Measurements from ENCODE around the gene WRAP73. TPM values are rescaled to one million over a fixed set of nuclear protein-coding genes. Genes with fewer than 3 reads are reported as not detected.
"Not testable (repeated sequence)": the region's sequence is repeated elsewhere in the genome, so short reads cannot be mapped to it uniquely, and the experiment has no call there.

WRAP73 gene
- polyA plus RNA-seq, 3 donors: 26.1 to 64.9 (median 33.2) TPM

- no peaks in the 10 kb centered on the region for H3K36me3 Mint-ChIP-seq
- no peak overlapping the region for H3K4me3 Mint-ChIP-seq
- no peak for DNase-seq
- H2AFZ ChIP-seq (ENCODE audit: insufficient read depth, low read depth, low read length, poor library complexity, severe bottlenecking): no peak overlapping the region
- H3K4me1 Mint-ChIP-seq: no peaks in the 10 kb centered on the region
- no peaks in the 10 kb centered on the region for H3K4me1 ChIP-seq (ENCODE audit: control insufficient read depth in 1 of 2, insufficient read depth in 2 of 2, low read length in 2 of 2)
- TF ChIP-seq, protein P1, sequence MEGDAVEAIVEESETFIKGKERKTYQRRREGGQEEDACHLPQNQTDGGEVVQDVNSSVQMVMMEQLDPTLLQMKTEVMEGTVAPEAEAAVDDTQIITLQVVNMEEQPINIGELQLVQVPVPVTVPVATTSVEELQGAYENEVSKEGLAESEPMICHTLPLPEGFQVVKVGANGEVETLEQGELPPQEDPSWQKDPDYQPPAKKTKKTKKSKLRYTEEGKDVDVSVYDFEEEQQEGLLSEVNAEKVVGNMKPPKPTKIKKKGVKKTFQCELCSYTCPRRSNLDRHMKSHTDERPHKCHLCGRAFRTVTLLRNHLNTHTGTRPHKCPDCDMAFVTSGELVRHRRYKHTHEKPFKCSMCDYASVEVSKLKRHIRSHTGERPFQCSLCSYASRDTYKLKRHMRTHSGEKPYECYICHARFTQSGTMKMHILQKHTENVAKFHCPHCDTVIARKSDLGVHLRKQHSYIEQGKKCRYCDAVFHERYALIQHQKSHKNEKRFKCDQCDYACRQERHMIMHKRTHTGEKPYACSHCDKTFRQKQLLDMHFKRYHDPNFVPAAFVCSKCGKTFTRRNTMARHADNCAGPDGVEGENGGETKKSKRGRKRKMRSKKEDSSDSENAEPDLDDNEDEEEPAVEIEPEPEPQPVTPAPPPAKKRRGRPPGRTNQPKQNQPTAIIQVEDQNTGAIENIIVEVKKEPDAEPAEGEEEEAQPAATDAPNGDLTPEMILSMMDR (IDR thresholded peaks at IDR 0.05): no peak
- no peaks in the 10 kb centered on the region for H3K27me3 Mint-ChIP-seq (ENCODE audit: low read depth in 3 of 3)
- intact Hi-C loops (cut with micrococcal nuclease): no loop called here
- H3K9ac ChIP-seq (ENCODE audit: insufficient read depth, low read length, poor library complexity, severe bottlenecking): no peak overlapping the region
- no peak overlapping the region for H3K27ac Mint-ChIP-seq
- peaks cover 0 to 25% of the 10 kb centered on the region in 2 donors for H3K9me3 ChIP-seq (replicated peaks in 1 of 2; ENCODE audit: control insufficient read depth in 1 of 2, insufficient read depth in 1 of 2, low read length in 2 of 2)
- H4K20me1 ChIP-seq (ENCODE audit: insufficient read depth, low read length): no peaks in the 10 kb centered on the region
- no peaks in the 10 kb centered on the region for H3K36me3 ChIP-seq (replicated peaks in 1 of 2; ENCODE audit: control insufficient read depth in 1 of 2, insufficient read depth in 2 of 2, low read length in 2 of 2)
- H3K4me3 ChIP-seq (replicated peaks in 1 of 3; ENCODE audit: low read depth in 2 of 3, low read length in 3 of 3): no peak overlapping the region
- no peaks in the 10 kb centered on the region for H3K27me3 ChIP-seq (ENCODE audit: control insufficient read depth in 2 of 2, insufficient read depth in 2 of 2, low read length in 2 of 2)
- no peaks in the 10 kb centered on the region for H3K79me2 ChIP-seq (ENCODE audit: insufficient read depth, low read length)
- H3K9me3 Mint-ChIP-seq: peaks cover 2 to 18% (median 9%) of the 10 kb centered on the region in 7 donors
- no peak overlapping the region for H3K27ac ChIP-seq (ENCODE audit: low read depth in 1 of 2, low read length in 2 of 2)
- no peak overlapping the region for H3K4me2 ChIP-seq (replicated peaks; ENCODE audit: extremely low read depth, low read length, poor library complexity, severe bottlenecking)
- WGBS (ENCODE audit: insufficient coverage): 97% methylated on average over 7 of the region's 7 CpGs
These were observed 65.0 kb downstream of the WRAP73 start for GRCh38 chr1:3584915-3585314.

GRCh38 chr1:3583751-3584150 lies 66.2 kb downstream of the WRAP73 start:
- H3K27me3 Mint-ChIP-seq (ENCODE audit: low read depth in 3 of 3); H3K4me2 ChIP-seq (replicated peaks; ENCODE audit: extremely low read depth, low read length, poor library complexity, severe bottlenecking); intact Hi-C loops (cut with micrococcal nuclease); H3K4me1 ChIP-seq (ENCODE audit: control insufficient read depth in 1 of 2, insufficient read depth in 2 of 2, low read length in 2 of 2); H3K9ac ChIP-seq (ENCODE audit: insufficient read depth, low read length, poor library complexity, severe bottlenecking); H3K4me3 ChIP-seq (replicated peaks in 1 of 3; ENCODE audit: low read depth in 2 of 3, low read length in 3 of 3); H3K27ac ChIP-seq (ENCODE audit: low read depth in 1 of 2, low read length in 2 of 2); H3K4me1 Mint-ChIP-seq; H2AFZ ChIP-seq (ENCODE audit: insufficient read depth, low read depth, low read length, poor library complexity, severe bottlenecking); H3K36me3 Mint-ChIP-seq; H3K36me3 ChIP-seq (replicated peaks in 1 of 2; ENCODE audit: control insufficient read depth in 1 of 2, insufficient read depth in 2 of 2, low read length in 2 of 2); H4K20me1 ChIP-seq (ENCODE audit: insufficient read depth, low read length); H3K79me2 ChIP-seq (ENCODE audit: insufficient read depth, low read length); H3K27me3 ChIP-seq (ENCODE audit: control insufficient read depth in 2 of 2, insufficient read depth in 2 of 2, low read length in 2 of 2); H3K27ac Mint-ChIP-seq; H3K4me3 Mint-ChIP-seq; DNase-seq: not testable (repeated sequence)
- H3K9me3 Mint-ChIP-seq: peaks cover 2 to 18% (median 9%) of the 10 kb centered on the region in 7 donors
- H3K9me3 ChIP-seq (replicated peaks in 1 of 2; ENCODE audit: control insufficient read depth in 1 of 2, insufficient read depth in 1 of 2, low read length in 2 of 2): peaks cover 0 to 25% of the 10 kb centered on the region in 2 donors
- WGBS (ENCODE audit: insufficient coverage): 95% methylated on average over 7 of the region's 21 CpGs

All from CD14-positive monocyte (primary cell).